LNCAP (cell line): ENCODE data around the gene TEX101.

Experiments used
- TF ChIP-seq, protein P1 (sequence below): fragments of 450-650 bp; IDR thresholded peaks from 2 replicates; pipeline ENCODE4 v1.5.1; 2017; ENCODE audit warnings: mild to moderate bottlenecking

The TEX101 gene

DNA sequence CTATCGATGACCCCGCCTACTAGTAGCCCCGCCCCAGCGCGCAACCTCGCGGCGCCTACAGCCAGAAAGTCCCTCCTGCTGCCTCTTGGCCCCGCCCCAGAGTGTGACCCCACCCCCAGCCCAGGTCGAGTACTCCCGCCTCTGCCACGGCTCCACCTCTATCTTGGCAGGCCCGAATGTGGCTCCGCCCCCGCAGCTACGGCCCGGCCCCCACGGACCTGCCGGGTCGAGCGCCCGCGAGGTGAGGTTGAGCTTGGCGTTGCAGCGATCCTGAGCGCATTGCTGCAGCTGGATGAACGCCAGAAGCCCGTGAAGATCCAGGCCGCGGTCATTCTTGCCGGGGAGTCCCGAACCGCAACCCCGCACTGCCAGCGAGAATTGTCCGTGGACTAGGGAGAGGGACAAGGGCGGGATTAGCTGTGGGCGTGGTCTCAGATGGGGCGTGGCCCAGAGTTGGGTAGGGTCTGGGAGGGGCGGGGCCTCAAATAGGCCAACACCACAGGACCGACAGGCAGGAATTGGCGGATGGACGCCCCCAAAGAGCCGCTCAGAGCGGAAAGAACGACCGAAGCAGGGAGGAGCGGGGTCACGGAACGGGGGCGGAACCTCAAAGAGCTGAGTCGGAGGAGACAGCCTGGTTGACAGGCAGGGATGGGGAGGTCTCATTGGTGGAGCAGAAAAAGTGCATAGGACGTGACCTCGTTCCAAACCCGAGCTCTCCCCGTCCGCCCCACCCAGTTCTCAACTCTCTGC lies 48.9 kb downstream of the TEX101 start:
- TF ChIP-seq, protein P1, sequence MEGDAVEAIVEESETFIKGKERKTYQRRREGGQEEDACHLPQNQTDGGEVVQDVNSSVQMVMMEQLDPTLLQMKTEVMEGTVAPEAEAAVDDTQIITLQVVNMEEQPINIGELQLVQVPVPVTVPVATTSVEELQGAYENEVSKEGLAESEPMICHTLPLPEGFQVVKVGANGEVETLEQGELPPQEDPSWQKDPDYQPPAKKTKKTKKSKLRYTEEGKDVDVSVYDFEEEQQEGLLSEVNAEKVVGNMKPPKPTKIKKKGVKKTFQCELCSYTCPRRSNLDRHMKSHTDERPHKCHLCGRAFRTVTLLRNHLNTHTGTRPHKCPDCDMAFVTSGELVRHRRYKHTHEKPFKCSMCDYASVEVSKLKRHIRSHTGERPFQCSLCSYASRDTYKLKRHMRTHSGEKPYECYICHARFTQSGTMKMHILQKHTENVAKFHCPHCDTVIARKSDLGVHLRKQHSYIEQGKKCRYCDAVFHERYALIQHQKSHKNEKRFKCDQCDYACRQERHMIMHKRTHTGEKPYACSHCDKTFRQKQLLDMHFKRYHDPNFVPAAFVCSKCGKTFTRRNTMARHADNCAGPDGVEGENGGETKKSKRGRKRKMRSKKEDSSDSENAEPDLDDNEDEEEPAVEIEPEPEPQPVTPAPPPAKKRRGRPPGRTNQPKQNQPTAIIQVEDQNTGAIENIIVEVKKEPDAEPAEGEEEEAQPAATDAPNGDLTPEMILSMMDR, result no peak

DNA sequence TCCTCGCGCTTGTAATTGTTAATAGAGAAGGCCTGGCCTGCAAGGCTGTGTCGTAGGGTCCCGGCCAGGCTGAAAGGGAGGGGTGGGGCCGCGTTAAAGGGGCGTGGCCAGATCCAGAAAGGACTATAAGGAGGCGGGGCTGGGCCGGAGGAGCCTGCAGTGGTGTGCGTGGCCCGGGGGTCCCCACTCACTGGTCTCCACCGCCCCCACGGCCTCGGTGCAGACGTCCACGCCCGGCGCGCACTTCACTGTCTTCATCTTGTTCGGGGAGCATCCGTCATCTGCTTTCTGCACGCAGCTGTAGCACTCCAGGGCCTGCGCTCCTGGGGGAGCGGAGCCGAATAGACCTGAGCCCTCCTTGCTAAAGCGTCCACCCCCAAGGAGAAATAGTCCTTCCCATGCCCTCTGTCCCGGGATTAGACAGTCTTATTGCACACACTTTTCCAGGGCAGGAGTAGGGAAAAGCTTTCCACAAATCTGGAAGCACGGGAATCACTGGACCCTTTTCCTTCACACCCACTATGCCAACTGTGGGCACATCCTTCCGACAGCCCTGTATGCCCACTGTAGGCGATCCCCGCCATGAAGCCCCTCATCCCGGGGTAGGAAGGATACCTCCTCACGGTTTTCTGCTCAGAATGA lies 49.6 kb downstream of the TEX101 start:
- TF ChIP-seq, protein P1, result no peak

DNA sequence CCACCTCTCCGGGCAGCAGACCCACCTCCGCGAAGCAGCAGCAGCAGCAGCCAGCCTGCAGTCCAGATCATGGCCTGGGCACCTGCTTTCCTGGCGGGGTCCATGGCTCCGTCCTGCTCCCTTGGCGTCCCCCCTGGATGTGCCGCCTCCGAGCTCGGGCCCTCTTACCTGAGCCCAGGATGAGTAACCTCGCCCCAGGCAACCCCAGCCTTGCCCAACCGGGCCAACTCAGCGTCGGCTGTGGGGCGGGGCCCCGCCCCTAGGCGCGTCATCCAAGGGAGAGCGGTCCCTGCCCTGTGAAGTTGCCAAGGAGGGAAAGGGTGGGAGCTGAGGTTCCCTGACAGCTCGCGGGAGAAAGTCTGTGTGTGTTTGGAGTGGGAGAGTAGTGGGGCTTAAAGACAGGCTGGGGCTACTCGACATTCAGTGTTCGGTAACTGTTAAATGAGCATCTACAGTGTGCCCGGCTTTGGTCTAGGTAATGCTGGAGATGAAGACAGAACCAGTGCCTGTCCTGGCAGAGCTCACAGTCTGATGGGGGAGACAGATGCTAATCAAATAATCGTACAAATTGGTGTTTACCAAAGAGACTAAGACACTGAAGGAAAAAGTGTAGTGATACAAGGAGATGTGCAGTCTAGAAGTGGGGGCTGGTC lies 50.9 kb downstream of the TEX101 start, which contains the start of gene LYPD3:
TSS of gene LYPD3 (minus strand) at position 141 of the 653 bp plus-strand sequence. CDS start at position 104, 37 bp downstream.
- TF ChIP-seq, protein P1, result no peak

DNA sequence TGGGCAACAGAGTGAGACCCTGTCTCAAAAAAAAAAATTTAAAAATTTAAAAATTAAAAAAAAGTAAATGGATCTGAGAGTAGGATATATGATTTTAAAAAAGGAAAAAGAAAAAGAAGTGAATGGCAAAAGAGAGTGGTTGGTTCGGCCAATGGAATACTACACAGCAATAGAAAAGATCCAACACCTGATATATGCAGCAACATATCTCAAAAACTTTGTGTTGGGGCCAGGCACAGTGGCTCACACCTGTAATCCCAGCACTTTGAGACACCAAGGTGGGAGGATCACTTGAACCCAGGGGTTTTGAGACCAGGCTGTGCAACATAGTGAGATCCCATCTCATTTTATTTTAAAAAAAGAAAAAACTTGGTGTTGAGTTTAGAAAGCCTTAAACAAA lies 52.1 kb downstream of the TEX101 start:
- TF ChIP-seq, protein P1, result no peak

DNA sequence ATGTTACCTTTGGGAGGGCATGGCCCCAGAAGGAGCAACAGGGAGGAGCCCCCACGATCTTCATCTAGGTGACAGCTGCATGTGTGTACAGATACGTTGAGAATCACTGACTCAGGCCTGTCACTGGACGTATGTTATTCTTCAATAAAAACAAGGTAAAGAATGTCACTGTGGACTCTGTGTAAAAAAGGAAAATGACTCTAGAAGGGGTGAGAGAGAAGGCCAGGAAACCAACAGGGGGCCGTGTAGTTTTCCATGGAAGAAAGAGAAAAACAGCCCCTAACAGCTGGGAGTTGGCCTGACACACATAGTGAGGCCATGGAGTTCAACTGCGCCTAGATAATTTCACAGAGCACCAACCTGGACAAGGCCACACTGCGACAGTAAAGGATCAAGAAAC lies 52.6 kb downstream of the TEX101 start:
- TF ChIP-seq, protein P1, result no peak

DNA sequence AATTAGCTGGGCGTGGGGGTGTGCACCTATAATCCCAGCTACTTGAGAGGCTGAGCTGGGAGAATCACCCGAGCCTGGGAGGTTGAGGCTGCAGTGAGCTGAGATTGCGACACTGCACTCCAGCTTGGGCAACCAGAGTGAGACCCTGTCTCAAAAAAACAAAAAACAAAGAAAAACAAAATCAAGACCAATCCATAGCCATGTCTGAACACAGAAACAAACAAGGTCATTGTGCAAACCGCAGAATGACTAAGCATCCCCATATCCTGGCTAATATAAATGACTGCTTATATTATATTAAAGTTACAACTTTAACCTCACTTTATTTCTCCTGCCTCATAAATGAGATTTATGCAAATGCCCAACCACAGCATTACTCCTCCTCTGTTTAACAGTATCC lies 53.0 kb downstream of the TEX101 start:
- TF ChIP-seq, protein P1, result no peak
